DND-41 (cell line): ENCODE data around the gene SLC13A5.

Experiments used
- CTCF ChIP-seq: IDR thresholded peaks from 2 replicates; pipeline ENCODE4 v1.5.1; 2012; ENCODE audit warnings: borderline replicate concordance, low read length, moderate library complexity, mild to moderate bottlenecking; ENCODE audit not compliant: poor library complexity, severe bottlenecking; ENCODE audit errors: extremely low read depth
- EZH2 ChIP-seq: IDR thresholded peaks from 3 replicates; pipeline ENCODE4 v1.6.1; 2012; ENCODE audit warnings: borderline replicate concordance, low read depth, mild to moderate bottlenecking, moderate library complexity, low read length, inconsistent platforms; ENCODE audit not compliant: severe bottlenecking

GRCh38 chr17:6711081-6711674, 2.0 kb downstream of the SLC13A5 start:
- TF ChIP-seq CTCF (no peak), EZH2 (no peak)
